ENCODE results near the gene EGLN1. TPM values are rescaled to one million over a fixed set of nuclear protein-coding genes. Genes with fewer than 3 reads are reported as not detected.

Gene EGLN1
- total RNA-seq, 1 donor from 2014 or later = 30.3 TPM

- DNase-seq (ENCODE audit: low spot score) = no peak
Observed at GRCh38 chr1:231421546-231421970, 529 bp downstream of the EGLN1 start.

- peak; percentile 54 for DNase-seq (ENCODE audit: low spot score)
Observed at GRCh38 chr1:231420959-231421545, 1.0 kb downstream of the EGLN1 start.

GRCh38 chr1:231420299-231420958 is 1.7 kb downstream of the EGLN1 start:
- no peak for DNase-seq (ENCODE audit: low spot score)

GRCh38 chr1:231419738-231420298 is 2.3 kb downstream of the EGLN1 start:
- no peak for DNase-seq (ENCODE audit: low spot score)

- DNase-seq (ENCODE audit: low spot score) = no peak
Observed at GRCh38 chr1:231419147-231419546, 2.9 kb downstream of the EGLN1 start.

- no peak for DNase-seq (ENCODE audit: low spot score)
Observed at GRCh38 chr1:231418741-231419107, 3.4 kb downstream of the EGLN1 start.

- no peak for DNase-seq (ENCODE audit: low spot score)
Observed at GRCh38 chr1:231418101-231418740, 3.9 kb downstream of the EGLN1 start.

- no peak for DNase-seq (ENCODE audit: low spot score)
Observed at GRCh38 chr1:231417513-231417912, 4.6 kb downstream of the EGLN1 start.

GRCh38 chr1:231416901-231417300 is 5.2 kb downstream of the EGLN1 start:
- DNase-seq (ENCODE audit: low spot score) = no peak

GRCh38 chr1:231415018-231415583 is 7.0 kb downstream of the EGLN1 start:
- DNase-seq (ENCODE audit: low spot score) = no peak

GRCh38 chr1:231414260-231415016 is 7.6 kb downstream of the EGLN1 start:
- DNase-seq (ENCODE audit: low spot score) = no peak

- DNase-seq (ENCODE audit: low spot score) = no peak
Observed at GRCh38 chr1:231413749-231414082, 8.4 kb downstream of the EGLN1 start.

GRCh38 chr1:231411036-231411531 is 11.0 kb downstream of the EGLN1 start:
- no peak for DNase-seq (ENCODE audit: low spot score)

- DNase-seq (ENCODE audit: low spot score) = no peak
Observed at GRCh38 chr1:231410036-231410612, 12.0 kb downstream of the EGLN1 start.

- DNase-seq (ENCODE audit: low spot score) = no peak
Observed at GRCh38 chr1:231408528-231409094, 13.5 kb downstream of the EGLN1 start.

- no peak for DNase-seq (ENCODE audit: low spot score)
Observed at GRCh38 chr1:231407547-231408396, 14.3 kb downstream of the EGLN1 start.

GRCh38 chr1:231407049-231407448 is 15.0 kb downstream of the EGLN1 start:
- no peak for DNase-seq (ENCODE audit: low spot score)

- DNase-seq (ENCODE audit: low spot score) = no peak
Observed at GRCh38 chr1:231404318-231404717, 17.8 kb downstream of the EGLN1 start.

- DNase-seq (ENCODE audit: low spot score) = no peak
Observed at GRCh38 chr1:231401478-231401877, 20.6 kb downstream of the EGLN1 start.
